ENCODE data around the gene NCK2. TPM values are rescaled to one million over a fixed set of nuclear protein-coding genes. Genes with fewer than 3 reads are reported as not detected.

NCK2 gene
- total RNA-seq, 1 experiment from 2014 or later = 49.2 TPM

- H3K23ac ChIP-seq (ENCODE audit: insufficient read length, low read depth, low read length) = no peak overlapping the region
- H3K4ac ChIP-seq (ENCODE audit: low read depth, low read length) = no peak overlapping the region
- H3K9ac ChIP-seq (ENCODE audit: extremely low read depth, insufficient read length, low read length) = no peak overlapping the region
- H3K18ac ChIP-seq (ENCODE audit: insufficient read length, low read depth, low read length) = no peak overlapping the region
- H3K4me1 Mint-ChIP-seq = peaks cover 46 to 54% of the 10 kb centered on the region in 2 experiments
- H3K4me1 ChIP-seq (ENCODE audit: insufficient read depth, low read length) = peaks cover 3% of the 10 kb centered on the region; the same call in 1 of the 2 replicates
- H3K14ac ChIP-seq (ENCODE audit: insufficient read depth, low read length) = no peak overlapping the region
- no peak overlapping the region for H4K8ac ChIP-seq (replicated peaks; ENCODE audit: insufficient read length, low read depth, low read length)
- no peaks in the 10 kb centered on the region for H3K9me3 Mint-ChIP-seq
- no peaks in the 10 kb centered on the region for H3K9me3 ChIP-seq (ENCODE audit: control insufficient read depth, low read depth, low read length)
- H3K79me1 ChIP-seq (ENCODE audit: insufficient read depth, low read depth, low read length, poor library complexity, severe bottlenecking) = peaks cover 13% of the 10 kb centered on the region
- H3K27ac Mint-ChIP-seq = peak overlapping the region in 1 of 3 experiments; percentile 65; a peak in 3 of 7 replicates
- H3K4me3 Mint-ChIP-seq = no peak overlapping the region
- H2BK15ac ChIP-seq (ENCODE audit: low read depth, low read length) = no peak overlapping the region
- H2BK120ac ChIP-seq (ENCODE audit: low read depth, low read length, poor library complexity, severe bottlenecking) = no peak overlapping the region
- H3K27me3 ChIP-seq (ENCODE audit: insufficient read depth, low read length) = no peaks in the 10 kb centered on the region
- H3T11ph ChIP-seq (ENCODE audit: low read length) = no peak overlapping the region
- no peak overlapping the region for H2AFZ ChIP-seq (ENCODE audit: low read length)
- no CpG with 5 or more reads among the region's 7 CpGs for WGBS (ENCODE audit: extremely low coverage, insufficient read length, low lambda C conversion rate)
- H4K91ac ChIP-seq (ENCODE audit: insufficient read length, low read depth, low read length) = no peak overlapping the region
- TF ChIP-seq, protein P1, sequence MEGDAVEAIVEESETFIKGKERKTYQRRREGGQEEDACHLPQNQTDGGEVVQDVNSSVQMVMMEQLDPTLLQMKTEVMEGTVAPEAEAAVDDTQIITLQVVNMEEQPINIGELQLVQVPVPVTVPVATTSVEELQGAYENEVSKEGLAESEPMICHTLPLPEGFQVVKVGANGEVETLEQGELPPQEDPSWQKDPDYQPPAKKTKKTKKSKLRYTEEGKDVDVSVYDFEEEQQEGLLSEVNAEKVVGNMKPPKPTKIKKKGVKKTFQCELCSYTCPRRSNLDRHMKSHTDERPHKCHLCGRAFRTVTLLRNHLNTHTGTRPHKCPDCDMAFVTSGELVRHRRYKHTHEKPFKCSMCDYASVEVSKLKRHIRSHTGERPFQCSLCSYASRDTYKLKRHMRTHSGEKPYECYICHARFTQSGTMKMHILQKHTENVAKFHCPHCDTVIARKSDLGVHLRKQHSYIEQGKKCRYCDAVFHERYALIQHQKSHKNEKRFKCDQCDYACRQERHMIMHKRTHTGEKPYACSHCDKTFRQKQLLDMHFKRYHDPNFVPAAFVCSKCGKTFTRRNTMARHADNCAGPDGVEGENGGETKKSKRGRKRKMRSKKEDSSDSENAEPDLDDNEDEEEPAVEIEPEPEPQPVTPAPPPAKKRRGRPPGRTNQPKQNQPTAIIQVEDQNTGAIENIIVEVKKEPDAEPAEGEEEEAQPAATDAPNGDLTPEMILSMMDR (conservative IDR thresholded peaks at IDR 0.05) = no peak
- peaks cover 15% of the 10 kb centered on the region; the same call in 1 of the 2 replicates for H3K79me2 ChIP-seq (ENCODE audit: insufficient read depth, low read length)
- no peak overlapping the region for H3K4me2 ChIP-seq (ENCODE audit: insufficient read depth, insufficient read length, low read length)
- H3K56ac ChIP-seq (ENCODE audit: insufficient read length, low read depth, low read length) = no peak overlapping the region
- no peak overlapping the region for H2BK20ac ChIP-seq (ENCODE audit: low read depth, low read length, poor library complexity, severe bottlenecking)
- no peaks in the 10 kb centered on the region for H3K27me3 Mint-ChIP-seq (ENCODE audit: low read depth)
- no peak overlapping the region for H2BK5ac ChIP-seq (ENCODE audit: insufficient read length, low read length)
- H4K5ac ChIP-seq (ENCODE audit: insufficient read length, low read depth, low read length) = no peak overlapping the region
- peaks cover 0 to 7% (median 0%) of the 10 kb centered on the region in 3 experiments; a peak in 2 of 7 replicates for H3K36me3 Mint-ChIP-seq (ENCODE audit: insufficient read depth in 1 of 3, low read depth in 3 of 3)
- DNase-seq = no peak
- H4K20me1 ChIP-seq (ENCODE audit: control insufficient read depth, insufficient read depth, insufficient read length) = peaks cover 2% of the 10 kb centered on the region
- no peak overlapping the region for H2AK5ac ChIP-seq (ENCODE audit: insufficient read length, low read length)
- no peak overlapping the region for H3K27ac ChIP-seq (ENCODE audit: insufficient read length, low read depth, low read length)
- no peak overlapping the region for H2BK12ac ChIP-seq (ENCODE audit: insufficient read length, low read depth, low read length)
- no peaks in the 10 kb centered on the region for H3K23me2 ChIP-seq (ENCODE audit: insufficient read length, low read depth, low read length, poor library complexity, severe bottlenecking)
These were observed 21.7 kb downstream of the NCK2 start for GRCh38 chr2:105766300-105766866.
